Activated CD8-positive, alpha-beta memory T cell treated with anti-CD3 and anti-CD28 coated beads, Interleukin-2, amount 50 U/mL, for 24 hours (primary cell): ENCODE data around the gene VWA8.

Source experiments
- DNase-seq: peaks from one replicate; pipeline ENCODE4 v3.0.0-alpha.2; 2020; ENCODE audit errors: extremely low read depth

VWA8 gene

DNA sequence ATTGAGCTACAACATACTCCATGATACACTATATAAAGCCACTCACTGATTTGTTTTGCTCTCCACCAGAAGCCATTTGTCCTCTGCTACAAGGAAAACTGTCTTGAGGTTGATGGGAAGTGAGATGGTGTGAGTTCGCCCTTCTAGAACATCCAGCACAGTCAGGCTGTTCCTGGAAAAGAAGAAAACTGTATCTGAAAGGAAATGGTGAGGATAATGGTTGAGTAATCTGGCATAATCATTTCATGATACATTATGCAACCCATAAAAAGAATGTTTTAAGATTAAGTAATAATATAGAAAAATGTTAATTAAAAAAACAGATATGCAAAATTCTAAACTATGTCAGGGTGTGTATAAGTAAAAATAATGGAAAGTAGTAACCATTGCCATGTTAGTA lies 269.6 kb downstream of the VWA8 start:
- DNase-seq = no peak

DNA sequence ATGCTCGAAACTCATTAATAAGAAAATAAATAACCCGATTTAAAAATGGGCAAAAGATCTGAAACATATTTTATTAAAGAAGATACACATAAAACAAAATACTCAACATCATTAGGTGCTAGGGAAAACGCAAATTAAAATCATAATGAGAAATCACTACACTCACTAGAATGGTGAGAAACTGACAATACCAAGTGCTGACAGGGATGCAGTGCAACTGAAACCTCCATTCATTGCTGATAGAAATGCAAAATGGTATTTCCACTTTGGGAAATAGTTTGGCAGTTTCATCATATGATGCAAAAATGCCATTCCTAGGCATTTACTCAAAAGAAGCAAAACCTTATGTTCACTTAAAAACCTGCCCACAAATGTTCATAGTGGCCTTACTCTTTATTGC lies 278.1 kb downstream of the VWA8 start:
- no peak for DNase-seq

DNA sequence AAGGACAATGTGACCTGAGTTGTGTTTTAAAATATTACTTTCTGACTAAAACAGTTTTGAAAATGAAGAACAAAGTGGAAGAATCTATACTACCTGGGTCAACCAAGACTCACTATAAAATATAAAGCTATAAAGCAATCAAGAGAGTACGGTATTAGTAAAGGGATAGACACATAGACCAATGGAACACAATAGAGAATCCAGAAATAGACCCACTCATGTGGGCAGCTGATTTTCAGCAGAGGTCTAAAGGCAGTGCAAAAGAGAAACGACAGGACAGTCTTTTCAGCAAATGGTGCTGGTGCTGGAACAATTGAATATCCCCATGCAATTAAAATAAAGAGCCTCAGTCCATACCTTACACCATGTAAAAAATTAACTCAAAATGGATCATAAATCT lies 278.9 kb downstream of the VWA8 start:
- DNase-seq = no peak

DNA sequence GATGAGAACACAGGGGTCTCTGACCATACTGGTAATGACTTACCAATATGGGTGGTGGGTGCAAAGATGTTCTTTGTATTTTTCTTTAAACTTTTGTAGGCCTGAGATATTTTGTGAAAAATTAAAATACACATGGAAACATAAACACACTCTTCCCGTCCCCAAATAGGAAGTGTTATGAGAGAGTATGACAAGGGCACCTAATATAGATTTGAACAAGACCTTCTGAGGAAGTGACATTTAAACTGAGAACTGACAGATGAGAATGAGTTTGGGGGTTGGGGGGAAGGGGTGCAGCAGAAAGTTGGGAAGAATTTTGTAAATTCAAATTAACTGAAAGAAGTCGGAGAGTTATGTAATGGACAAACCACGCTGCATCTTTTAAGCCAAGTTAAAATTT lies 279.3 kb downstream of the VWA8 start:
- DNase-seq = no peak

DNA sequence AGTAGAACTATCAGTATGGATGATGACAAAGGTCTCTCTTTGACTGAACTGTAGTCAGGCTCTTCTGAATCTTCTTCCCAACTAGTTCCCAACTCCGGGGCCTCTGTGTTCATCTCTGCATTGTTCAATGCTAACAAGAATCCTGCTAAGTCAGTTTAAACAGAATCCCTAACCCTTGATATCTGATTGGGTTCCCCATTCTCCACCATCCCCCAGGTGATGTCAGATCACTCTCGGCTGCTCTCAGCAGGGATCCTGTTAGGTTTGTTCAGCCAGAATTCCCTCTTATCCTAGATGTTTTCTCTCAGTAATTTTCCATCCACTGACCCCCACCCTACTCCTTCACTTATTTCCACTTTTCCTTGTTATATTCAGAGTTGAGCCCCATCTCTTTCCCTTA lies 280.0 kb downstream of the VWA8 start:
- DNase-seq = no peak

DNA sequence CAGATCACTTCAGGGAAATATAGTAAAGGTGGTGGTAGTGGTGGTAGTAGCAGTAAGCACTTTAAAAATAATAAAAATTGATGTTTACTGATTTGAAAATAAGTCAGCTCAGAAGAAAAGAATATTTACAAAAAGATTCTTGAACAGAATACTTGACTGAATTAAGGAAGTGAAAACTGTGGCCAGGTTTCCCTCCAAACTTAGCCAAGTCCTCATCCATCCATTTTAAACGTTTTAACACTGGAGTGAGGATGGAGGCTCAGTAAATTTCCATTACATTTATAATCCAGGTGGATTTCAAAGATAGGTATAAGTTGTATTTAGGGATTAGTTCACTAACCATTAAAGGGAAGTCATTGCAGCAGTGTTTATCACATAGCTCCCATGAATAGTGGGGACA lies 282.1 kb downstream of the VWA8 start:
- no peak for DNase-seq

DNA sequence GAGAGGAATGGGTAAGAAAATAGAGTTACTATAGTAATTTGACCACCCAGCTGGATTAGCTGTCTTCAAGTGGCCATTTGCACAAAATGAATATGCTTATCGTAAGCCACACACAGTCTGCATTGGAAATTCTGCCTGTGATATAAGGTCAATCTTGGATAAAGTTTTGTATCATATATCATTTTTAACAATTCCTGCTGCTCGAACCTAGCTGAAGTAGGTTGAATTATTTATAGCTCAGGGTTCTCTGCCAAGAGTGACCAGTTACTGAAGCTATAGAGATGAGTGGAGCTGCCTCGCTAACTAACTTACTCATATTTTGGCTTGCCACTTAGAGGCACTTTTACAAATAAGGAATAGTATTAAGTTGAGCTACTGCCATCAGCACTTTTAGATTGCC lies 282.7 kb downstream of the VWA8 start:
- DNase-seq = no peak

DNA sequence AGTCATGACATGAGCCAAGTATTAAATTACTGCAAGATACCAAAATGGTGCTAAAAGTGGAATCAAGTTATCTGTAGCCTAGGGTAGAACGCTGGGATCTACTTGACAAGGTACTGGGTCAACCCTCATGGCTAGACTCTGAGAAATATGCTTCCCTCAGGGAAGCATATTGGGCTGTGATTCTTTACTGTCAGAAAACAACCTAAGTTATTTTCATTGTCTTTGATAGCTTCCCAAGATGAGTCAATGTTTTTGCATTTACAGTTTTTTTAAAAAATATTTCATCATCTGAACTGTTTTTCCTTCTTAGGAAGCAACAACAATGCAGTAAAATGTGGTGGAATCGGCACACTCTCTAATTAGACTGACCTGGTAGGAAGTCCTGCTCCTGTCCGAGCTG lies 285.6 kb downstream of the VWA8 start:
- DNase-seq = no peak

DNA sequence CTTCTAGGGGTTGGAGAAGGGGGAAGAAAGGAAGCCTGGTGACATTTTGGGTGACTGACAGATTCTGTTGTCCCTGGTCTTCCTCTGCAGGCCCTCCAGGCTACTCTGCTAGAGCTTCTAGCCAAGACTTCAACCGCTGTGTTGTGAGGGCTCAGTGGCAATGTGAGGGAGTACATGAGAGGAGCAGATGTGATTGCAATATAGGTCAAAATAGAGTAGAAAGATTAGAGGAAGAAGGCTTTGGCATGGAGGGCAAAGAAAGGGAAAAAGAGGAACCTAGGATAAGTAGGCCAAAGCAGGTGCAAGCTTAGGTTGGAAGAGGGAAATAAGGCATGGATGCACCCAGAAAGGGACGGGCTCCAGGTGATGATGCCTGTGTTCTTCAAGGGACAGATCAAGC lies 286.7 kb downstream of the VWA8 start:
- no peak for DNase-seq

DNA sequence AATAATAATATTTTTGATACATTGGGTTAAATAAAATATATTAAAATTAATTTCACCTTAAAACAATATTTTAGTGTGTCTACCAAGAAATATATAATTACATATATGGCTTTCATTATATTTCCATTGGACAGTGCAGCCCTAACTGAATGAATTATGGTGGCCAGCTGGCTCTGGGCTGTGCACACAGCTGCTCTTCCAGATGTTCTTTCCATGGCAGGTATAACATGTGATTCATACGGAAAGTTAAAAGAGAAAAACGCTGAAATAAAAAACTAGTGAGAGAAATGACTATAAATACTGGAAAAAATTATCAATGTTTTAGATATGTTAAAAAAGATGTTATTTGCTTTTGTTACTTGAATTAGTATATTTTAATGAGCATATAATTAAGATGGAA lies 287.3 kb downstream of the VWA8 start:
- no peak for DNase-seq

DNA sequence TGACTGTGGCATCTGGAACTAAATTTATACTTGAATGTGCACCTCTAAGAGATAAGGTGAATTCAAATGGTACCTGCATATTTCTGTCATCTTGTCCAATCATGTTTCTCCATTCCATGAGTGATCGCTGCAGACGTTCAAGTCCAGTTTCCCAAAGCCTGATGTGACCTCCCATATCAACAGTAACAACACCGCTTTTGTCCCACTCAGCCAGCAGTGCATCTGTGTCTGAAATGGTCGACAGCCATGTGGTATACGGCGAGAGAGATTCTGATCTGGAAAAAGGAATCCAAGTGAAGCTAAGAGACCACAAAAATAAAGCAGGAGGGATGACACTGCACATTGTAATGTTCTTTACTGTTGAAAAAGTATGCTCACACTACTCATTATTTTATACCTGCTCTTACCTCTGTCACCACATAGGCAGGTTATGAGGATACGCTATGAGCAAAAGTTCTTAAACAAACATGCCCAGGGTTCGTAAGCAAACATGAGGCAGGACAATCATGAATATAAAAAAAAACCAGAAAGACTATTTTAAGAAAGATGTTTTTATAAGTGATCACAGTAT lies 290.0 kb downstream of the VWA8 start:
- no peak for DNase-seq

DNA sequence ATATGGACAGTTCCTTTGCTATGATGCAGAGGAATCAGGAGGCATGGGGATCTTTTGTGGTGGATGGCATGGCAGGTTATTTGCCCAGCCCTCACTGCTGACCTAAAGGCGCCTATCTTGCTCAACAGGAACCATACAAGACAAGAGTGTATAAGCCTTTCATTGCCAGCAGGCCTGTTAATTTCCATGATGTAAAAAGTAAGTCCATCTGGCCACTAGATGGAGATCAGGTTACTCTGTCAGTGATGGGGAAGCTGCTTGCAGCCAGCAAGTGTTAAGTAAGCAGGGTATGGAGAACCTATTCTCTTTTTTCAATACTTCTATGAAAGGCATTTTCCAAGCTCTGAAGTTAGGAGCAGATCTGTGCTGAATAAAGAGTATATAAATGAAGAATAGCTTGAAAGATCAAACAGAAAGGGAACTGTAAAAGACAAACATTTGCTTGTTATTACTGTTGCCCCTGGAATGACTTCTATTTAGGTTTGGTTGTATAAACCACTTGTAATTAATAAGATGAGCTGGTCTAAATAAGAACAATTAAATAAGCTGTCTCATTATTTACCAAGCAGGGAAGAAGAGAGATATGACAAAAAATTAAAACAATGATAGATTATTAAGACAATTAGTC lies 292.7 kb downstream of the VWA8 start:
- no peak for DNase-seq

DNA sequence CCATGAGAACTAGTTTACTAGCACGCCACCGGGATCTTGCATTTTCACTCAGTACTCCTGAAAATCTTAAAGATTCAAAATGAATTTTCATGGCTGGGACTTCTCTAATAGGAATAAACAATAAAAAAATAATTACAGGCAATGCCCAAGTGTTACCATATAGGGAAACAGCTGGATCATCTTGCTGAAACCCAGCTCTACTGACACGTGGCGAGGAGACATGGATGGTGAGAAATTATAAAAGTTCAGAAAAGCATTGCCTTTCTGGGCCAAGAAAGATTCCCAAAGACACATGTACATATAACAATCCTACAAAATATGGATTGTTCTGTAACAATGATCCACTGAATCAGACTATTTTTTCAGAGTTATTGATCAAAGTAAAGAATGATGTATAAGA lies 294.3 kb downstream of the VWA8 start:
- DNase-seq = no peak

DNA sequence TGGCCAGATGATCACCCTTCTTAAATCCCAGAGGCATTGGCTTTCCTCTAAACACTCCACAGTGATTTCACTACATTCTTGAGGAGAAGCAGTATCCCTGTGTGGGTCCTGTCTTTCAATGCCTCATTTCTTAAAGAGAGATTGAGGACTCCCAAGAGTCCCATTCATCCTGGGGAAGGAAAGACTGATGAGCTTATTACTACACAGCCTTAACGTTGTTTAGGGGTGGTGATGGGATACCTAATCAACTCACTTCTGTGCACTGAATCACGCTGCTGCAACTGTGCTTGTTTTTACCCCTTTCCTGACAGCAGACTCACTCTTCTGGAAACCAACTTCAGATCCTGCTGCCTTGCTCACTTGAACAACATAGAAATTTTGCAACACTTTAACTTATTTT lies 300.5 kb downstream of the VWA8 start:
- DNase-seq = no peak

DNA sequence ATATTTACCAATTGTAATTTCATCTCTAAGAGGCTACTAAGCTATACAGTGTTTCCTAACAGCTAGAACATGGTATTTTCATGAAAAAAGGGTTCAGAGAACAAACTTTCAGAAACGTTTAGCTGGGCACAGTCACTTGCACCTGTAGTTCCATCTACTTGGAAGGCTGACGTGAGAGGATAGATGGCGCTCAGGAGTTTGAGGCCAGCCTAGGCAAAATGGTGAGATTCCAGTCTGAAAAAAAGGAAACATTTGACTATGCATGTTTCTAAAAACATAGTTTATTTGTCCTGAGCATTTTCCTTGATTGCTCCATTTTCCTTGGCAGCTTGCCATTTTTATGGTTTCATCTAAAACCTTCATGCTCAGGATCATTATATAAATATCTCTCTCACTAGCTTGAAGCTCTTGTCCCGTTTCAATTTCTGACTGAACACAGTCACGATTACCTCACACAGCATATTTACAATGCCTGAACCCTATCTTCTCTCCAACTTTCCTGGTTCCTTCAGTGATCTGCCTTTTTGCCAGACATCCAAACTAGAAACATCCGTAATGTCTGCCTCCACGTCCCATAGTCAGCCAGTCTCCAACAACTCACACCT lies 302.8 kb downstream of the VWA8 start:
- no peak for DNase-seq

DNA sequence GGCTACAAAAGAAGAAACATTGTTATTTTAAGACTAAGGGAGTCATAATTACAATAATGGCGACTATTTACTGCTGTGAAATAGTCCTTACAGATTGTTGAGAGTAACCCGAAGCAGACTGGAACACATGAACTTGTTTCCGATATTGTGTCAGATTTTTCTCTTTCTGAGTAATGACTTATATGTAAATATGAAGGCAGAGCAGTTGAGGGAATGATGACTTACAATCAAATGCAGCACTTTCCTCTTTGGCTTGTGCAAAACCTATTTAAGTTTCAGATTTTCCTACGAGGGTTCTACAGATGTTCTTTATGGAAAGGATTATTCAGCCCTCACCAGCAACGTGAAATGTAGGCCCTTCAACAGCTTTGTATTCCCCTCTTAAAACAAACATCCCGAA lies 304.9 kb downstream of the VWA8 start:
- DNase-seq = no peak

DNA sequence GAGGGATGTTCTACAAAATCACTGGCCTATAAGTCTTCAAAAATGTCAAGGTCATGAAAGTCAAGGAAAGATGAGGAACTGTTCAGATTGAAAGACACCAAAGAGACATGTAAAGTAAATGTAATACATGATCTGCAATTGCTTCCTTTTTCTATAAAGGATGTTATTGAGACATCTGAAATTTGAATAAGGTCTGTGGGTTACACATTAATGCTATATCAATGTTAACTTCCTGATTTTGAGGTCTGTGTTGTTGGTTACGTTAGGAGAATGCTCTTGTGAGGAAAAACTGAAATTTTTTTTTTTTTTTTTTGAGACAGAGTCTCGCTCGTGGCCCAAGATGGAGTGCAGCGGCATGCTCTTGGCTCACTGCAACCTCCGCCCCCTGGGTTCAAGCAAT lies 306.1 kb downstream of the VWA8 start:
- no peak for DNase-seq

DNA sequence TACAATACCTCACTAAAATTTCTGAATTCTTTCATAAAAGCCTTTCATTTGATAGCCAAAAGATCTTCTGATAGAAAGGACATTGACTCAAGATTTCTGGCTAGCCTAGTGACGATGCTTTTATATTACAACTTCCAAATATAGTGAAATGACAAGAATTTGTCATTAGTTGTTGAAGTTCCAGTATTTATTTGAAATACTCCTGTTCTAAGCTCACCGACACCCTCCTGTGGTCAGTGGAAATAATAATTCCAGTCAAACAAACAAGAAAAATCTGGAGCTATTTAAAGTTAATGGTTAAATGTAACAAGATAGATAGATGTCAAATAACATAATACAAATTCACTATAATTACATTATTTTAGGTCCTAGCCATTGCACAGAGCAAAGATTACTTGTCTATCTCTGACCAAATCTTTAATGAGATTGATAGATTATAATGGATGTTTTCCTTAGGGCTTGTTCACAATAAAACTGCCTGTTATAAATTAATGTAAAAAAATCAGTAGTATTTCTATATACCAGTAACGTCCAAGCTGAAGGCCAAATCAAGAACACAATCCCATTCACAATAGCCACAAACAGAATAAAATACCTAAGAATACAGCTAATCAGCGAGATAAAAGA lies 308.1 kb downstream of the VWA8 start:
- DNase-seq = no peak

DNA sequence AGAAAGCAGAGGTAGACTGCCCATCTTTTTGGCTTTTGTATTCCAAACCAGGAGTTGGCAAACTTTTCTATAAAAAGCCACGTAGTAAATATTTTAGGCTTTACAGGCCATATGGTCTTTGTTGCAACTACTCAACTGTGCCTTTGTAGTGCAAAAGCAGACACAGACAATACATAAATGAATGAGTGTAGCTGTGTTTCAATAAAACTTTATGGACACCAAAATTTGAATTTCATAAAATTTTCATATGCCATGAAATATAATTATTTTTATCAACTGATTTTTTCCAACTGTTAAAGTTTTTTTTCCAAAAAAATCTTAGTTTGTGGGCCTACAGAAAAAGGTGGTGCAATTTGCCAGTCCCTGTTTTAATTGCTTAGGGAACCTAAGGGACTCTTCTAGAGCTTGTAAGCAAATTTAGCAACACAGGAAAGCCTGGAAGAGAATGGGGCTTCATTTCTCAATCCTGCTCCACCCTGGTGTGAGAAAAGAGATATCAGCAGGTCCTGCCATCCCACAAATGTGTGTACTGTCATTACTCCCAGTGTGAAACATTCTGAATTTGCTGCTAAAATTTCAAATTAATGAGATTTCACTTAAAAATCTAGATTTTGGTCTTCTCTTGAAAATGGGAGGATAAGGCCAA lies 309.4 kb downstream of the VWA8 start:
- no peak for DNase-seq

DNA sequence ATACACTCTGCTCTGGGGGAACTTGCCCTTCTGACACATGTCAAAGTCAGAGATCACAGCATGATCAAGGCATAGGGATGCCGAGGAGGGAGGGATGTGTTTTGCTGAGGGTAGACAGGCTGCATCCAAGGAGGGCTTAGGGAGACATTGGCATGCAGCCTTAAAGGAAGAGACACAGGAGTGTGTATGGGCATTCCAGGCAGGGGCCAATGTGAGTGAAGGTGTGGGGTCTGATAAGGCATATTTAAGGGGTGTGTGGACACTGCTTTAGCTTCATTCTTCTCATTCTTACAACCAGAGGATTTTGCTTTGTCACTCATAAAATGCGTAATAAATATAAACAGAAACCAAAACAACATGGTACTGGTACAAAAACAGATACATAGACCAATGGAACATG lies 310.2 kb downstream of the VWA8 start:
- DNase-seq = no peak

DNA sequence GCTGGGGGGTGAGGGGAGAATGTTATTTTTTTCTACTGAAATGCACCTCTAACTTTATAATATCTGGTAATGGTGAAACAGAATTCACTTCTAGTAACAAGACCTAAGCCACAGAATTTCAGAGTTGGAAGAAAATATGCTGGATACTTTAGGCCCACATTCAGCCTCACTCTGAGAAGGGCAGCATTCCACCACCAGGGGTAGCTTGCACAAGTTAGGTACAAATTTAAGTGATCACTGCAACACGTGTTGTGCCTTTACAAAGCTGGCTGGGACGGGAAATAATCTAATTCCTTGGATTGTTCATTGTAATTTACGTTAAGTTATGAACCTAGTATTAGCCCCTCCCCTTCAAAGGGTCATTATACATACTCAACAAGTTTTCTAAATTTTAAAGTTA lies 311.2 kb downstream of the VWA8 start:
- no peak for DNase-seq

DNA sequence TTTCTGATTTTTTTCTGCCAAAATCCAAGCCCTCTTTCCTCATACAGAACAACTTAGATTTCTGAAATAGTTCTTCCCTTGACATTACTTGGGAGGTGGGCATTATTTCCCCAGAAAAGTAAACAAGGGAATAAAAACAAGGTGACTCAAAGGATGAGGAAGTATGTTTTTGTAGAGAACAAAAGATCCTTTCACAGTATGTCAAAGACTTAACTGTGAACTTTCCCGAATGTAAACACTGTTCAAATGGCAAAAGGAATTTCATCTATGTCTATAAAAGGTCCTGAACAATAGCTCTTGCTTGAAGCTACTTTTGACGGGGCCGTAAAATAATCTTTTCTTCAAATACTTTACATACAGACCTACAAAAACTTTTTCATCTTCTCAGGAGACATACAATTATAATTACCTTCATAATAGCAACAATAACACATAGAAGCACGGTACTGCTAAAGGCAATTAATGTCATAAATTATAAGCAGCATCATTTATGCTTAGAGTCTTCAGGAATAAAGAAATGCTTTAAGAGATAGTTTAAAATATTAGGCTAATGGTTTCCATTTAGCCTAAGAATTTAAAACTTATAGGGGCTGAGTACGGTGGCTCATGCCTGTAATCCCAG lies 312.5 kb downstream of the VWA8 start:
- DNase-seq = no peak
